B cell (primary cell): ENCODE results near the gene CCL8. TPM values are rescaled to one million over a fixed set of nuclear protein-coding genes. Genes with fewer than 3 reads are reported as not detected.

Source experiments
- ATAC-seq: fragments of 200-7000 bp; cut with Tn5 transposase; one replicate; pipeline ENCODE4 v1.10.0; 2021; ENCODE audit warnings: low read depth, mild to moderate bottlenecking, moderate number of reproducible peaks, moderate library complexity
- CTCF ChIA-PET: fragments of 350-600 bp; sonication (Branson Sonifier 250); formaldehyde crosslinking; loops from one replicate; lab custom pipeline; 2021; ENCODE audit warnings: antibody characterized with exemption, inconsistent platforms; lab: Charles Lee
- POLR2A ChIA-PET: fragments of 350-600 bp; sonication (Branson Sonifier 250); formaldehyde crosslinking; loops from one replicate; lab custom pipeline; 2021; ENCODE audit warnings: antibody characterized with exemption; lab: Charles Lee
- DNase-seq: peaks from one replicate; pipeline ENCODE4 v3.0.0; 2013
- H2AFZ ChIP-seq: 2 replicates; pipeline ENCODE4 v1.6.1; 2012; ENCODE audit warnings: mild to moderate bottlenecking, low read depth, low read length; ENCODE audit not compliant: insufficient read depth, poor library complexity, severe bottlenecking
- H3K27ac ChIP-seq, 2 donors: 1 replicate in 1 of 2; 2 replicates in 1 of 2; pipeline ENCODE4 v1.5.1; 2012 to 2013; ENCODE audit warnings: low read length in 2 of 2, mild to moderate bottlenecking in 2 of 2, moderate library complexity in 1 of 2
- H3K27me3 ChIP-seq, 4 experiments: fragments of 200-600 bp in 1 of 4; sonication (generic) in 1 of 4; replicated peaks in 1 of 4; 1 replicate in 2 of 4; 2 replicates in 2 of 4; pipeline versions ENCODE4 v1.6.1 to v1.7.0; 2013 to 2016; ENCODE audit warnings: low read length in 3 of 4, mild to moderate bottlenecking in 2 of 4, mixed read lengths in 1 of 4, moderate library complexity in 1 of 4; ENCODE audit not compliant: insufficient read depth in 4 of 4, control insufficient read depth in 3 of 4; ENCODE audit errors: control extremely low read depth in 1 of 4
- H3K36me3 ChIP-seq, 2 experiments: replicated peaks in 1 of 2; 1 replicate in 1 of 2; 2 replicates in 1 of 2; pipeline versions ENCODE4 v1.6.1 to v1.7.1; 2013; ENCODE audit warnings: low read length in 1 of 2; ENCODE audit not compliant: insufficient read depth in 2 of 2, control insufficient read depth in 1 of 2; ENCODE audit errors: control extremely low read depth in 1 of 2, extremely low read depth in 1 of 2
- H3K4me1 ChIP-seq, 2 donors: fragments of 200-600 bp in 1 of 2; sonication (generic) in 1 of 2; 1 replicate in 1 of 2; 2 replicates in 1 of 2; pipeline versions ENCODE4 v1.5.1 to v1.6.1; 2013 to 2017; ENCODE audit warnings: low read length in 2 of 2; ENCODE audit not compliant: control insufficient read depth in 2 of 2, insufficient read depth in 2 of 2
- H3K4me2 ChIP-seq: replicated peaks from 2 replicates; pipeline ENCODE3; 2012; ENCODE audit warnings: mild to moderate bottlenecking, low read depth, low read length; ENCODE audit not compliant: poor library complexity, severe bottlenecking
- H3K4me3 ChIP-seq, 5 experiments: fragments of 200-600 bp in 1 of 5; sonication (generic) in 1 of 5; 1 replicate in 3 of 5; 2 replicates in 2 of 5; pipeline versions ENCODE4 v1.5.1 to v1.7.0; 2011 to 2016; ENCODE audit warnings: low read length in 4 of 5, mild to moderate bottlenecking in 4 of 5, low read depth in 2 of 5, control low read depth in 1 of 5, moderate library complexity in 1 of 5; ENCODE audit not compliant: insufficient read depth in 1 of 5; ENCODE audit errors: control extremely low read depth in 1 of 5, extremely low read depth in 1 of 5
- H3K79me2 ChIP-seq: fragments of 200-600 bp; sonication (generic); one replicate; pipeline ENCODE4 v1.6.0; 2016; ENCODE audit warnings: low read length; ENCODE audit not compliant: control insufficient read depth, insufficient read depth
- H3K9ac ChIP-seq: fragments of 200-600 bp; sonication (generic); 2 replicates; pipeline ENCODE4 v1.6.1; 2017; ENCODE audit warnings: mild to moderate bottlenecking, low read length, moderate library complexity
- H3K9me3 ChIP-seq, 3 donors: one replicate each; pipeline versions ENCODE4 v1.6.1 to v1.7.1; 2013; ENCODE audit warnings: low read length in 2 of 3; ENCODE audit not compliant: control insufficient read depth in 2 of 3, insufficient read depth in 1 of 3; ENCODE audit errors: control extremely low read depth in 1 of 3
- H4K20me1 ChIP-seq: 2 replicates; pipeline ENCODE4 v1.6.0; 2012; ENCODE audit warnings: mild to moderate bottlenecking, low read length; ENCODE audit not compliant: insufficient read depth, control insufficient read depth, poor library complexity, severe bottlenecking
- H3K27ac Mint-ChIP-seq: one replicate; pipeline ENCODE4 v1.8.0; 2021; ENCODE audit warnings: mixed read lengths
- H3K27me3 Mint-ChIP-seq: one replicate; pipeline ENCODE4 v1.8.0; 2021; ENCODE audit warnings: mixed read lengths
- H3K4me1 Mint-ChIP-seq: one replicate; pipeline ENCODE4 v1.8.0; 2021; ENCODE audit warnings: mixed read lengths
- H3K4me3 Mint-ChIP-seq: one replicate; pipeline ENCODE4 v1.8.0; 2021; ENCODE audit warnings: mixed read lengths
- H3K9me3 Mint-ChIP-seq: one replicate; pipeline ENCODE4 v1.8.0; 2022; ENCODE audit warnings: mixed read lengths; ENCODE audit not compliant: insufficient read depth
- CTCF ChIP-seq: fragments of 200-600 bp; IDR thresholded peaks from one replicate; pipeline ENCODE4 v1.8.0; 2022; ENCODE audit warnings: antibody characterized with exemption, mild to moderate bottlenecking
- EZH2 ChIP-seq: IDR thresholded peaks from 2 replicates; pipeline ENCODE4 v1.6.1; 2012; ENCODE audit warnings: borderline replicate concordance, low read depth, mild to moderate bottlenecking, moderate library complexity, low read length; ENCODE audit not compliant: insufficient read depth, poor library complexity, severe bottlenecking
- WGBS: methylation state at CpG from one replicate; pipeline ENCODE4 v1.1.5; 2013; ENCODE audit warnings: missing lambda C conversion rate; ENCODE audit not compliant: insufficient coverage; 5-methylcytosine and 5-hydroxymethylcytosine counted together
- intact Hi-C: fragments of 100-400 bp; cut with micrococcal nuclease; formaldehyde crosslinking; loops from one replicate; pipeline ENCODE4 v1.10.0; 2022
- polyA plus RNA-seq: library from polyadenylated mRNA; depleted of rRNA; stranded (reverse); fragments of >200 nt; gene quantifications from 2 replicates; pipeline ENCODE4 v1.2.3, GENCODE V29; 2012
- total RNA-seq, 2 donors: library from RNA; stranded (reverse); fragments of 120-200 nt in 1 of 2; gene quantifications; 1 replicate in 1 of 2; 2 replicates in 1 of 2; pipeline versions ENCODE4 v1.2.3 to v1.2.4, GENCODE V29; 2013 to 2022

CCL8 gene
- total and polyA plus RNA-seq, 2 donors (not counting 1 experiment from before 2014, with no cell fraction given) = not detected

GRCh38 chr17:34361478-34362061 lies 42.3 kb downstream of the CCL8 start:
- no peak overlapping the region for H3K9ac ChIP-seq
- H3K4me3 ChIP-seq = no peak overlapping the region
- Mint-ChIP-seq H3K4me1 (peaks cover 10% of the 10 kb centered on the region), H3K27me3 (peaks cover 34% of the 10 kb centered on the region), H3K27ac (no peak overlapping the region), H3K9me3 (no peaks in the 10 kb centered on the region), H3K4me3 (no peak overlapping the region)
- no peaks in the 10 kb centered on the region for H4K20me1 ChIP-seq
- peaks cover 6 to 10% of the 10 kb centered on the region in 2 donors for H3K4me1 ChIP-seq
- ChIA-PET POLR2A (no interaction called here), CTCF (interaction anchor here (0.7 to 13.5 kb wide), 33 partner anchors 10 to 1386 kb away, joined by 3 to 253 read pairs (median 4); no protein-coding TSS in a partner anchor)
- H3K36me3 ChIP-seq = no peaks in the 10 kb centered on the region
- no peak overlapping the region for H3K4me2 ChIP-seq
- H2AFZ ChIP-seq = no peak overlapping the region
- no peaks in the 10 kb centered on the region for H3K9me3 ChIP-seq
- DNase-seq (peak; percentile 83), ATAC-seq (peak; percentile 77)
- 0% methylated on average over 1 of the region's 8 CpGs for WGBS
- H3K79me2 ChIP-seq = no peaks in the 10 kb centered on the region
- H3K27ac ChIP-seq = no peak overlapping the region
- TF ChIP-seq CTCF (peak; percentile 91), EZH2 (no peak)
- H3K27me3 ChIP-seq = peaks cover 0 to 20% (median 4%) of the 10 kb centered on the region in 4 experiments
- intact Hi-C loops = no loop called here

- Mint-ChIP-seq H3K4me1 (peaks cover 10% of the 10 kb centered on the region), H3K27me3 (peaks cover 41% of the 10 kb centered on the region), H3K9me3 (no peaks in the 10 kb centered on the region), H3K27ac (no peak within 1 kb of the TSS), H3K4me3 (no peak within 1 kb of the TSS)
- H3K4me3 ChIP-seq = no peak within 1 kb of the TSS
- no peak within 1 kb of the TSS for H2AFZ ChIP-seq
- no peak for DNase-seq
- CTCF ChIA-PET = interaction anchor here (1.9 to 13.5 kb wide), 2 partner anchors 62 to 160 kb away, joined by 5 to 253 read pairs; no protein-coding TSS in a partner anchor
- H3K4me2 ChIP-seq = no peak within 1 kb of the TSS
- H3K36me3 ChIP-seq = no peaks in the 10 kb centered on the region
- no CpG with 5 or more reads among the region's 5 CpGs for WGBS
- intact Hi-C loops = no loop called here
- TF ChIP-seq EZH2 (no peak), CTCF (no peak)
- ATAC-seq = no peak
- H4K20me1 ChIP-seq = no peaks in the 10 kb centered on the region
- peaks cover 0 to 20% (median 4%) of the 10 kb centered on the region in 4 experiments for H3K27me3 ChIP-seq
- no peak within 1 kb of the TSS for H3K9ac ChIP-seq
- H3K27ac ChIP-seq = no peak within 1 kb of the TSS
- POLR2A ChIA-PET = no interaction called here
- no peaks in the 10 kb centered on the region for H3K9me3 ChIP-seq
- peaks cover 6 to 10% of the 10 kb centered on the region in 2 donors for H3K4me1 ChIP-seq
- no peaks in the 10 kb centered on the region for H3K79me2 ChIP-seq
Measured at GRCh38 chr17:34363183-34363661, 44.0 kb downstream of the CCL8 start, which contains the start of gene CCL1. TSS of gene CCL1 (minus strand) at chr17:34363233. CDS start at chr17:34363161, 72 bp downstream.
